Effector CD4-positive, alpha-beta T cell (primary cell): ENCODE results near the gene HHATL.
A peak's percentile ranks its signal among the peaks of the same experiment; 100 is the strongest.

Experiments
- DNase-seq: peaks from one replicate; pipeline ENCODE4 v3.0.0-alpha.2; 2020

Gene HHATL

GRCh38 chr3:42711491-42712343, 9.1 kb upstream of the HHATL start:
- DNase-seq: no peak

GRCh38 chr3:42710323-42711021, 7.9 kb upstream of the HHATL start:
- no peak for DNase-seq

DNA sequence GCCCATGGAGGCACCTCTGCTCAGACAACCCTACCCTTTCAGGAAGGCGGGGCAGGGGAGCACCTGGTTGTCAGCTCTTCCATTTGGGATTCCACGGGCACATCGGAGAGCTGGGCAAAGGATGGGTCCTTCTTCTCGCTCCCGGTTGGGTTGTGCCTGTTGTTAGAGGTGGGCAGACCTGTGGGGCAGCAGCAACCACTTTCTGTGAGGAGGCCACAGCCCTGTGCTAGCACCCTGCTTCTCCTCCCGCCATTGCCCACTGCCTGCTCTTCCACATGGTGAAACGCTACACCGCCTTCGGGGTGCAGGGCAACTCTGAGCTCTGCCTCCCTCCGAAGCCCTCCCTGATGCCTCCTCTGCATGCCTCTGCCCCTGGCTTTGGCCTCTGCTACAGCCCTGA, 7.0 kb upstream of the HHATL start:
- no peak for DNase-seq

- DNase-seq: no peak
These were observed 6.1 kb upstream of the HHATL start for GRCh38 chr3:42708611-42709151.

DNA sequence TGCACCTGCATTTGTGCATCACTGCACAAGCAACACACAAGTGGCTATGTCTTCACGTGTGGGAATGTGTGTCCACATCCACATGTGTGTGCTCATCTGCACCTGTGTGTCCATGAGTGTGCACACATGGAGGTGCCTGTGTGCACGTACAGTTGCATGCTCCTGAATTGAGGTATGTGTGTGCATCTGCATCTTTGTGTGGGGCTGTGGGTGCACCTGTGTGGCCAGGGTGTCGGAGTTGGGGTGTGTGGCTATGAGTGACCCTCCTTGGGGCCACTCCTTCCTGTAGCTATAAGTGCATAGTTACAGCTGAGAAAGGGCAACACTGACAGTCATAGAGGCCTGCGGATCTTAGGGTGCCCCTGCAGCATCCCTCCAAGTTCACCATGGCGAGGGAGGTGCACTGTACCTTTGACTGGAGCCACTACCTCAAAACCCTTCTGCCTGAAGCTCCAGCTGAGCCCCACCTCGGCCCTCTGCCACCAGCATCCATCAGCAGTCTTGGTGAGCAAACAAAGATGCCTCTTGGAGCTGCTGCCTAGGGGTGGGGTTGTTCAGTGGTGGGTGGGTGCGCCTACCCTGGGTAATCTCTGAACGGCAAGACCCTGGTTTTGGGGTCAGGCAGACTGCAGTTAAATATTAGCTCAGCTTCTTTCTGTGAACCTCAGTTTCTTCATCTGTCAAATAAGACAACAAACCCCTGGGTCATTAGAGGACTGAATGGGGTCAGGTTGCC, 5.2 kb upstream of the HHATL start:
- no peak for DNase-seq

DNA sequence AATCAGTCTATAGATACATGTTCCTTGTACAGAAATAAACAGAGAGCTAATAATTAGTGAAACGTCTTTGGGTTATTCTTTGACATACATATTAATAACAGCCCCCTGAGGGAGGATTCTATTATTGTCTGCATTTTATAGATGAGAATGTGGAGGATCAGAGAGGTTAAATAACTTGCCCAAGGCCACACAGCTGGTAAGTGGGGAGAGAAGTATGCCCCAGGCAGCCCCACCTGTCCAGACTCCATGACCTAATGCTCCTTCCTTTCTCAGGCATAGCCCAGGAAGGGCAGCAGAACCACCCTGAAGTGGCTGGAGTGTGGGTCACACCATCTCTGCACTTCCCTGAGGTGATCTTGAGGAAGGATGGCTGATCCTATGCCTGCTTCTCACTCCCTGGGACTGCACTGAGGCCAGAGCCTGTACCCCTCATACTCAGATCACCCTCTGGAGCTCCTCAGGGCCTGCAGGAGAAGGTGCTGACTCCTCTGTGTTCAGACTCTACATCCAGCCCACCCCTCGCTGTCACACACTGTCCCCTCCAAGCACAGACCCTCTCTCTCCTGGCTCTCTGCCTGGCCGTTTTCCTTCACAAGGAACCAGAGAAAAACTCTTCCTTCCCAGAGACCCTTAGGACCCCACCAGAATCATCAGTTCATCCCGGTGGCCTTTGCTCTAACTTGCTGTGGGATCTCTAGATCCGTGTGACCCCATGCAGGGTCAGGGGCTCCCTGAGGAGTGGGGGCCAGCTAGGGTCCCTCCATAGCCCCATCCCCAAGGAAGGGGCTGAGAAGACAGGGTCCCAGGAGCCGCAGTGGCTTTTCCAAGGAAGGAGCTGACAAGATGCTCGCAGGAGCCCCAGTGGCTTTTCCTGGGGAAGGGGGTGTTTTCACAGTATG, 4.4 kb upstream of the HHATL start:
- no peak for DNase-seq

DNA sequence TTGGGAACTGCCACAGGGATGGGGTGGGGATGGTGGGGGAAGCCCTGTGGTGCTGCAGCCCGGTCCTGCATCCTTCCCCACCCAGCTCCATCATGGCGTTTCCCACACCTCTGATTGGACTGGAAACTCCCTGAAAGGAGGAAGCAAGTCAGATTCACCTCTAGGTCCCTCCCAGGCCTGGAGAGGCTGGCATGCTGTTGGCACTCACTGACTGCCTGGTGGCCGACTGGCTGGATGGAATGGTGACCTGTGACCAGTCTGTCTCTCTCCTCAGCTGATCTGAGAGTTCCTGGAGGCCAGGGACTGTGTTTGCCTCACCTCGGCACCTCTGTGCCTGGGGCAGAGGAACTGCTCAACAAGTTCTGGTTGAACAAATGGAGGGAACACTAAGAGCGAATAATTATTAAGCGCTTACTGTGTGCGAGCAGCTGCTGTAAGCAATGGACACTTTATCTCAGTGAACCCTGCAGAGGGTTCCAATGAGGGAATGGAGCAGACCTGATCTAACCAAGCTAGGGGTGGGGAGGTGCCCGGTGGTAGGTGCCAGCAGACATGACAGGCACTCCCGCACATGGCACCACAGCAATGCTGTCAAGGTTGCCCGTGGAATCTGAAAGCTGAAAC, 3.5 kb upstream of the HHATL start:
- no peak for DNase-seq

GRCh38 chr3:42705058-42705767, 2.6 kb upstream of the HHATL start:
- no peak for DNase-seq

GRCh38 chr3:42704136-42704841, 1.7 kb upstream of the HHATL start:
- DNase-seq: no peak

- no peak for DNase-seq
These were observed 1.1 kb upstream of the HHATL start for GRCh38 chr3:42703695-42704025.

GRCh38 chr3:42702982-42703694, 540 bp upstream of the HHATL start:
- DNase-seq: no peak

GRCh38 chr3:42701371-42702065, 1.1 kb downstream of the HHATL start:
- DNase-seq: peak; percentile 34

GRCh38 chr3:42700366-42701288, 2.0 kb downstream of the HHATL start:
- no peak for DNase-seq

GRCh38 chr3:42699511-42699971, 3.1 kb downstream of the HHATL start:
- no peak for DNase-seq

DNA sequence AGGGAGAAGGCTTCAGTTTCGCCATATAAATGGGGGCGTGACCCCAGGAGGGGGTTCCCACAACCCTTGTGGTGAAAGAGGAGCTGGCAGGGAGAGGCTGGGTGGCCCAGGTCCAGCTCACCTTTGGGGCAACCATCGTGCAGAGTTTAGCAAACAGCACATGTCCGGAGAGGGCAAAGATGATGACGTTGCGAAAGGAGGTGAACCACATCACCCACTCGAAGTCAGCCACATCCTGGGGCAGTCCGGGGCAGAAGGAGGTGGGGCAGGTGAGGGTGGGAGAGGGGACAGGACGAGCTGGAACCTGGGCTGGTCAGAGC, 3.7 kb downstream of the HHATL start:
- DNase-seq: no peak

GRCh38 chr3:42698216-42698910, 4.2 kb downstream of the HHATL start:
- DNase-seq: no peak

DNA sequence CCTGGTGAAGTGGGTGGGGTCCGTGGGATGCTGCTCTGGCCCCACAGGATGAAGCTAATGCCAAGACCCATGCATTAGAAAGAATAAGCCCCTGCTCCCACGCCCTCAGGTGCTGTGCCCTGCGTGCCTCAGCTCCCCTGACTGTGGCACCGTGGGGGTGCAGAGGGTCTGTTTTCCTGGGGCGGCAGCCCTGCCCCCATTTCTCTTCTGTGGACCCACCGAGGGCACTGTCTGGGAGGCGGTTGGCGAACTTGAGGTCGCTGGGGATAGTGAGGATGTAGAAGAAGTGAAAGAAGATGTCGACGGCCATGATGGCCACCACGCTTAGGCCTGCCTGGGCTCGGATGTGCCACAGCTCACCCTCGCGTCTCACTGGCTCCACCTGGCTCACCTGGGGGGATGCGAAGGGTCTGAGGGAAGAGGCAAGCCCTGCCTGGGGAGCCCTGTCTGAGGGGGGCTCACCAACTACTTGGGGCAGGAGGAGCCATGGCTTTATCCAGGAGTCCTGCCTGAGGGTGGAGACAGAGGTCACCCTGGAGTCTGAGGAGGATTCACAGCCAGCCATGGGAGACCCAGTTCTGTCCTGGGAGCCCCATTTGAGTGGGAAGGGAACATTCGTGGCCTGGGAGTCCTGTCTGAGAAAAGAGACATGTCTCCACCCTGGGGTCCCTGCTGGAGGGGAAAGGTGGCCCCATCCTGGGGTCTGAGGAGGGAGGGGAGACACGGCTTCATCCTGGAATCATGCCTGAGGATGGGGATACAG, 5.1 kb downstream of the HHATL start:
- no peak for DNase-seq
